CD4-positive, CD25-positive, alpha-beta regulatory T cell (primary cell): Measurements from ENCODE around the gene FBXW7. TPM values are rescaled to one million over a fixed set of nuclear protein-coding genes. Genes with fewer than 3 reads are reported as not detected.

Experiments
- ATAC-seq, 2 donors: fragments of 150-1000 bp; cut with Tn5 transposase; one replicate each; pipeline ENCODE4 v1.10.0; 2021; ENCODE audit warnings: low read depth in 2 of 2, moderate number of reproducible peaks in 2 of 2, moderate library complexity in 1 of 2
- DNase-seq, 3 donors: peaks; one replicate each; pipeline versions ENCODE4 v3.0.0 to v3.0.0-alpha.2; 2012 to 2022; ENCODE audit warnings: mixed read lengths in 1 of 3
- H3K27ac ChIP-seq: one replicate; pipeline ENCODE4 v1.7.0; 2013; ENCODE audit warnings: mild to moderate bottlenecking, low read length; ENCODE audit not compliant: insufficient read depth, poor library complexity, severe bottlenecking
- H3K27me3 ChIP-seq: one replicate; pipeline ENCODE4 v1.7.0; 2013; ENCODE audit warnings: low read length; ENCODE audit not compliant: control insufficient read depth, insufficient read depth
- H3K36me3 ChIP-seq: one replicate; pipeline ENCODE4 v1.7.0; 2013; ENCODE audit warnings: mild to moderate bottlenecking, low read length, moderate library complexity; ENCODE audit not compliant: control insufficient read depth, insufficient read depth
- H3K4me1 ChIP-seq: 2 replicates; pipeline ENCODE4 v1.7.0; 2013; ENCODE audit warnings: mild to moderate bottlenecking, low read length; ENCODE audit not compliant: insufficient read depth, control insufficient read depth, poor library complexity, severe bottlenecking
- H3K4me3 ChIP-seq: one replicate; pipeline ENCODE4 v1.7.0; 2013; ENCODE audit warnings: low read depth, mild to moderate bottlenecking, low read length, moderate library complexity
- H3K9me3 ChIP-seq, 2 experiments: 1 replicate in 1 of 2; 2 replicates in 1 of 2; pipeline ENCODE4 v1.7.0; 2013; ENCODE audit warnings: low read length in 2 of 2, mild to moderate bottlenecking in 1 of 2, moderate library complexity in 1 of 2; ENCODE audit not compliant: control insufficient read depth in 2 of 2
- H3K27ac Mint-ChIP-seq, 3 donors: one replicate each; pipeline ENCODE4 v1.8.0; 2020 to 2022; ENCODE audit warnings: mild to moderate bottlenecking in 3 of 3, mixed read lengths in 3 of 3, moderate library complexity in 2 of 3
- H3K27me3 Mint-ChIP-seq: one replicate; pipeline ENCODE4 v1.8.0; 2022; ENCODE audit warnings: mild to moderate bottlenecking, mixed read lengths
- H3K36me3 Mint-ChIP-seq: one replicate; pipeline ENCODE4 v1.8.0; 2020; ENCODE audit warnings: mixed read lengths
- H3K4me1 Mint-ChIP-seq, 4 donors: one replicate each; pipeline ENCODE4 v1.8.0; 2020 to 2022; ENCODE audit warnings: mixed read lengths in 4 of 4, mild to moderate bottlenecking in 1 of 4
- H3K4me3 Mint-ChIP-seq, 4 donors: one replicate each; pipeline ENCODE4 v1.8.0; 2020 to 2022; ENCODE audit warnings: mild to moderate bottlenecking in 4 of 4, mixed read lengths in 4 of 4, moderate library complexity in 3 of 4
- H3K9me3 Mint-ChIP-seq, 7 donors: one replicate each; pipeline ENCODE4 v1.8.0; 2020 to 2022; ENCODE audit warnings: mixed read lengths in 7 of 7, mild to moderate bottlenecking in 3 of 7, moderate library complexity in 2 of 7
- polyA plus RNA-seq, 4 donors: library from polyadenylated mRNA; unstranded; fragments of 300-500 nt; fragmentation: Illumina TruSeq; gene quantifications; one replicate each; pipeline ENCODE4 v1.2.3, GENCODE V29; 2021
- total RNA-seq: library from RNA; stranded (reverse); gene quantifications from one replicate; pipeline ENCODE4 v1.2.3, GENCODE V29; 2022

FBXW7 gene
- total and polyA plus RNA-seq, 5 donors from 2014 or later = 43.8 to 146 (median 49.1) TPM

DNA sequence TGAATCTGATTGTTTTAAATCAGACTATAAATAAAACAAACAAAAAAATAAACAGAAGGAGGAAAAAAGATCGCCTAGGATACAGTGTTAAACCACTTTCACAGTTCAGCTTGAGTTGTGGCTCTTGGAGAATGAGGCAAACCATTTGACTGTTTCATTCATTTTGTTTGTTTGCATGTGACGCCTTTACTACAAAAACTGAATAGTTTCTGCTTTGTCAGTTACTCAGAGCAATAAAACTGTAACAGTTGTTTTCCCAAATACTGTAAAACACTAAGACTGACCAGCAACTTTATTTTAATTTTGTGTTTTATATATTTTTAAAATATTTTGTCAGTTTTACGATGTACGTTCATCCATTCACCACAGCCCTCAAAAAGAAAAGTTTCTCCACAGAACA lies 214.5 kb downstream of the FBXW7 start:
- Mint-ChIP-seq H3K36me3 (peaks cover 23% of the 10 kb centered on the region), H3K27ac (no peak overlapping the region), H3K4me1 (peaks cover 0 to 6% (median under 1%) of the 10 kb centered on the region in 4 donors), H3K9me3 (no peaks in the 10 kb centered on the region), H3K4me3 (no peak overlapping the region), H3K27me3 (no peaks in the 10 kb centered on the region)
- Histone ChIP-seq H3K4me3 (no peak overlapping the region), H3K27ac (no peak overlapping the region), H3K4me1 (no peaks in the 10 kb centered on the region), H3K36me3 (peaks cover 40% of the 10 kb centered on the region), H3K9me3 (no peaks in the 10 kb centered on the region), H3K27me3 (no peaks in the 10 kb centered on the region)
- ATAC-seq (no peak), DNase-seq (no peak)

- Histone ChIP-seq H3K9me3 (no peaks in the 10 kb centered on the region), H3K4me1 (no peaks in the 10 kb centered on the region), H3K27ac (no peak overlapping the region), H3K4me3 (no peak overlapping the region), H3K36me3 (peaks cover 7% of the 10 kb centered on the region), H3K27me3 (peaks cover 2% of the 10 kb centered on the region)
- Mint-ChIP-seq H3K4me1 (no peaks in the 10 kb centered on the region), H3K9me3 (peaks cover 0 to 2% (median 0%) of the 10 kb centered on the region in 7 donors), H3K27me3 (no peaks in the 10 kb centered on the region), H3K4me3 (no peak overlapping the region), H3K27ac (no peak overlapping the region), H3K36me3 (peaks cover 2% of the 10 kb centered on the region)
- no peak for DNase-seq
- ATAC-seq = no peak
Observed at GRCh38 chr4:152316969-152317368, 218.9 kb downstream of the FBXW7 start.

GRCh38 chr4:152310257-152310656 lies 225.6 kb downstream of the FBXW7 start:
- Mint-ChIP-seq H3K9me3 (peaks cover 0 to 2% (median 0%) of the 10 kb centered on the region in 7 donors), H3K4me3 (no peak overlapping the region), H3K4me1 (no peaks in the 10 kb centered on the region), H3K27ac (no peak overlapping the region), H3K36me3 (no peaks in the 10 kb centered on the region), H3K27me3 (peaks cover 14% of the 10 kb centered on the region)
- no peaks in the 10 kb centered on the region for H3K9me3 ChIP-seq
- no peaks in the 10 kb centered on the region for H3K36me3 ChIP-seq
- H3K4me3 ChIP-seq = no peak overlapping the region
- no peaks in the 10 kb centered on the region for H3K4me1 ChIP-seq
- DNase-seq = no peak
- no peak for ATAC-seq
- H3K27ac ChIP-seq = no peak overlapping the region
- peaks cover 2% of the 10 kb centered on the region for H3K27me3 ChIP-seq

DNA sequence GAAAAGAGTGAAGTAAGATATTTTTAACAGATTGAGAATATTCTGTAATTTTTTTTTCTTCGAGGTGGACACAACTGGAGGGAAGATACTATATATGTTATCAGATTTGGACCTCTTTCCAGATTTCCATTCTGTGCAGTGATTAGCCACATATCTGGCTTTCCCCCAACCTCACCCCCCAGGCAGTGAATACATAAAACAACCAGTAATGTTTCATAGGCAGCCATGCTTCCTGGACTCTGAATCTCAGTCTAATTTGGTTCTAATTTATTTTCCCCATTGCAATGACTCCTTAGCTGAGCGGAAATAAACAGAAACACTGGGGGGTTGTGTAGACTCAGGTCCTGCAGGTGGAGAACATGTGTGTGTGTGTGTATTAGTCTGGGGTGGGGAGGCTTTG lies 226.5 kb downstream of the FBXW7 start:
- Histone ChIP-seq H3K4me1 (no peaks in the 10 kb centered on the region), H3K9me3 (no peaks in the 10 kb centered on the region), H3K36me3 (no peaks in the 10 kb centered on the region), H3K27me3 (peaks cover 2% of the 10 kb centered on the region), H3K27ac (no peak overlapping the region), H3K4me3 (no peak overlapping the region)
- ATAC-seq (no peak), DNase-seq (no peak)
- Mint-ChIP-seq H3K27me3 (peaks cover 17% of the 10 kb centered on the region), H3K27ac (no peak overlapping the region), H3K4me3 (no peak overlapping the region), H3K4me1 (no peaks in the 10 kb centered on the region), H3K9me3 (peaks cover 0 to 2% (median 0%) of the 10 kb centered on the region in 7 donors), H3K36me3 (no peaks in the 10 kb centered on the region)

- Mint-ChIP-seq H3K4me3 (no peak overlapping the region), H3K27me3 (peaks cover 17% of the 10 kb centered on the region), H3K27ac (no peak overlapping the region), H3K9me3 (peaks cover 0 to 2% (median 0%) of the 10 kb centered on the region in 7 donors), H3K4me1 (no peaks in the 10 kb centered on the region), H3K36me3 (no peaks in the 10 kb centered on the region)
- Histone ChIP-seq H3K27me3 (peaks cover 2% of the 10 kb centered on the region), H3K9me3 (no peaks in the 10 kb centered on the region), H3K4me3 (no peak overlapping the region), H3K4me1 (no peaks in the 10 kb centered on the region), H3K27ac (no peak overlapping the region), H3K36me3 (no peaks in the 10 kb centered on the region)
- ATAC-seq (no peak), DNase-seq (no peak)
Observed at GRCh38 chr4:152308951-152309350, 226.9 kb downstream of the FBXW7 start.

DNA sequence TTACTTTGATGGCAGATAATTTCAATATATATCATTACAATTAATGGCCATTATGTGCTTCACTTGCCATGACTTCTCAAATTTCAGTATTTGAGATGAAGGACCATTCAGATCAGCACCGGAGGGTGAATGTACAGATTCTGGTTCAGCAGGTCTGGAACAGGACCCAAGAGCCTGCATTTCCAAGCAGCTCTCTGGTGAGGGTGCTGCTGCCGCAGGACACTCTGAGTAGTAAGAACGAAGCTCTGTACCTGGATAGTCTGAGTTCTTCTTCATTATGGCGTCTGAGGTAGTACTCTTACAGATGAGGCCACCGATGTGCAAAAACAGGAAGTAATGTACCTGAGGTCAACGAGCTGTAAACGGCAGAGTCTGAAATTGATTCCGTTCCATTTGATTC lies 228.2 kb downstream of the FBXW7 start:
- H3K4me3 ChIP-seq = no peak overlapping the region
- H3K4me1 ChIP-seq = no peaks in the 10 kb centered on the region
- H3K27me3 ChIP-seq = peaks cover 2% of the 10 kb centered on the region
- Mint-ChIP-seq H3K36me3 (no peaks in the 10 kb centered on the region), H3K27me3 (peaks cover 21% of the 10 kb centered on the region), H3K4me3 (no peak overlapping the region), H3K4me1 (no peaks in the 10 kb centered on the region), H3K27ac (no peak overlapping the region), H3K9me3 (peaks cover 0 to 2% (median 0%) of the 10 kb centered on the region in 7 donors)
- H3K27ac ChIP-seq = no peak overlapping the region
- ATAC-seq = no peak
- no peak for DNase-seq
- no peaks in the 10 kb centered on the region for H3K9me3 ChIP-seq
- no peaks in the 10 kb centered on the region for H3K36me3 ChIP-seq

DNA sequence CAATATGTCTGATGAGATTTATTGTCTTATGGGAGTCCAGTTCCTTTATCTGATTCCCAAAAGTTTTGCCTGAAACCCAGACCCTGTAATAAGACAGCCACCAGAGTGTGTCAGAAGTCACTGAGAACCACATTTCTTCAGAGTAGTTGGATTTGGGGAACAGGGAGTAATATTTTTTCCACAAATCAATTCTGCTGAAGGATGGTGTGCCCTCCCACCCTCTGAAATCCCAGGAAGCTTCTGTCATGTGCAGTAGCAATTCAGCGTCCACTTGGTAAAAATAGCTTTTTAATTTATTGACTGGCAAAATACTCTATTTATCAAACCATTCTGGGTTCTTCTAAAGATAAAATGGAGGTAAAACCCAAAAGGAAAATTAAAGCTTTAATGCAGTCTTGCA lies 229.4 kb downstream of the FBXW7 start:
- ATAC-seq = no peak
- H3K4me3 ChIP-seq = no peak overlapping the region
- H3K4me1 ChIP-seq = no peaks in the 10 kb centered on the region
- no peak overlapping the region for H3K27ac ChIP-seq
- no peak overlapping the region for H3K27ac Mint-ChIP-seq
- H3K4me1 Mint-ChIP-seq = no peaks in the 10 kb centered on the region
- H3K36me3 ChIP-seq = no peaks in the 10 kb centered on the region
- H3K36me3 Mint-ChIP-seq = no peaks in the 10 kb centered on the region
- H3K9me3 Mint-ChIP-seq = no peaks in the 10 kb centered on the region
- no peak overlapping the region for H3K4me3 Mint-ChIP-seq
- H3K27me3 Mint-ChIP-seq = peaks cover 21% of the 10 kb centered on the region
- H3K9me3 ChIP-seq = no peaks in the 10 kb centered on the region
- DNase-seq = no peak
- H3K27me3 ChIP-seq = peaks cover 2% of the 10 kb centered on the region

- no peak overlapping the region for H3K27ac Mint-ChIP-seq
- H3K27ac ChIP-seq = no peak overlapping the region
- peaks cover 2% of the 10 kb centered on the region for H3K27me3 ChIP-seq
- DNase-seq (no peak), ATAC-seq (no peak)
- no peaks in the 10 kb centered on the region for H3K36me3 ChIP-seq
- no peak overlapping the region for H3K4me3 ChIP-seq
- no peaks in the 10 kb centered on the region for H3K9me3 ChIP-seq
- H3K4me1 Mint-ChIP-seq = no peaks in the 10 kb centered on the region
- H3K9me3 Mint-ChIP-seq = peaks cover 0 to 1% (median 0%) of the 10 kb centered on the region in 7 donors
- no peaks in the 10 kb centered on the region for H3K4me1 ChIP-seq
- H3K27me3 Mint-ChIP-seq = peaks cover 26% of the 10 kb centered on the region
- H3K36me3 Mint-ChIP-seq = no peaks in the 10 kb centered on the region
- no peak overlapping the region for H3K4me3 Mint-ChIP-seq
Observed at GRCh38 chr4:152304220-152304619, 231.7 kb downstream of the FBXW7 start.
